Activated CD8-positive, alpha-beta memory T cell treated with anti-CD3 and anti-CD28 coated beads for 48 hours (primary cell): ENCODE results near the gene SPPL3.

Experiments used
- DNase-seq, 3 experiments: peaks; one replicate each; pipeline ENCODE4 v3.0.0-alpha.2; 2020; ENCODE audit warnings: low read depth in 2 of 3, low spot score in 2 of 3

Gene SPPL3

DNA sequence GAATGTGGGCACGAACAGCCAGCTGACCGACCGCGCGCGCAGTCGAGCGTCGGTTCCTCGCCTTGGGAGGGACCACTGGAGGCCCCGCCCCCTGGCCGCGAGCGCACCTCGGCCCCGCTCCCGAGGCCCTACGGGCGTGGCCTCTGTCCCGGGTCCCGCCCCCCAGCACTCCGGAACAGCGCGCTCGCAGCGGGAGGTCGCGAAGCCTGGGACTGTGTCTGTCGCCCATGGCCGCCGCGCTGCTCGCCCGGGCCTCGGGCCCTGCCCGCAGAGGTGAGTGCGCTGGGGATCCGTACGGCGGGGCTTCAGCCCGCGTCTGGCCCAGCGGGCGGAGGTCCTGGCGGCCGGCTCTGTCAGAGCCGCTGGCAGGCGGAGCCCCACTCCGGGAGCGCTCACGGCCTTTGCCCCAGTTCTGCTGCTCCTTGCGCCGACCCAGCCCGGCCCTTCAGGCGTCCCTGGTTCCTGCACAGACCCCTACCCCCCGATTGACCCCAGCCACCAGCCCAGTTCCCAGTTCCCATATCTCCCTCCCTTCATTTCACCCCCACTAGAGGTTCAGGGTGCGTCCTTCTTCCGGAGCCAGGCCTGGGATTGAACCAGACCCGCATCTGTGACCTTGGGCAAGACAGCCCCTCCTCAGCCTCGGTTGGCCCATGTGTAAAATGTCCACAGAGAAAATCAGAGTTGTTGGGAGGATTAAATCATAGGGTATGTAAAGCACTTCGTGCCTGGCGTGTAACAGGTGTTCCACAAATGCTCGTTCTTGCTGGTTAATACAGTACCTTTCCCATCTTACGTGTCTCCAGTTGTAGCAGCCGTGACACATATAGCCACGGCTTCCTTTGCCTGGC lies 178.3 kb downstream of the SPPL3 start, which contains the start of gene ACADS:
Gene ACADS, plus strand, starts transcription at position 168 of the 851 bp plus-strand sequence. Its CDS starts 60 bp downstream, at position 228.
- peak; percentile 72 to 78 (median 73) for DNase-seq

DNA sequence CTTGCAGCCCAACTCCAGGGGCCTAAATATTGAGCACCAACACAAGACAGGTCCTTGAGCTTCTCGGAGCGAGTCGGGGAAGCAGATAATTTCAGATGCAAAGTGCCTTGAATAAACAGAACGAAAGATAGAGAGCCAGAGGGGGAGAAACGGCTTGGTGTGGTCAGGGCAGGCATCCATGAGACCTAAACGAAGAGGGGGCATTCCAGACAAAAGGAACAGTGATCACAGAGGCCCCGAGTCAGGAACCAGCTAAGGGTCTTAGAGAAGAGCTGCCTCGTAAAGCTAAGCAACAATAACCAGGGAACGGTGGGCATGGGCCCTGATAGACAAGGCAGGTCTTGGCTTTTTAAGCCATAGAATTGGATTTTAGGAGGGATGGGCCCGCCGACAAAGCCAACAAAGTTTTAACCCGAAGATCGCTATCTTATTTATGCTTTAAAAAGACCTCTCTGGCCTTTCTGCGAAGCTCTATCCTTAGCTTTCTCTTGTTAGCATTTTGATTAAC lies 179.0 kb downstream of the SPPL3 start:
- no peak for DNase-seq

DNA sequence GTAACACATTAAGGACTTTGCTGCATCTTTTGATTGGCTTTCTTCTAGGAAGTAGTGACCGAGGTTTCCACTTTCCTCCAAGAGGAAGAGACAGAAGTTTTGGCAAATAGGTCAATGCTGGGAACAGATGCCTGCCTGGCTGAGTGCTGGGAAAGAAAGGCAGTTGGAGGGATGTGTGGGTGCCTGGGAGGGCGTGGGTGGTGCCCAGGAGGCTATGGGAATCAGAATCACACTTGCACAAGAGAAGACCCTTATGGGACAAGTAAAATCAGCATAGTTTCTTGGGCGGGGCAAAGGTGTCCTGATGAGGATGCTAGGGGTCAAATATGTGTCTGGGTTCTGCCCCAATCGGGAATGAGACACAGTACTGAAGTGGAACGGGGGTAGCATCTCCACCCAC lies 179.4 kb downstream of the SPPL3 start:
- no peak for DNase-seq

DNA sequence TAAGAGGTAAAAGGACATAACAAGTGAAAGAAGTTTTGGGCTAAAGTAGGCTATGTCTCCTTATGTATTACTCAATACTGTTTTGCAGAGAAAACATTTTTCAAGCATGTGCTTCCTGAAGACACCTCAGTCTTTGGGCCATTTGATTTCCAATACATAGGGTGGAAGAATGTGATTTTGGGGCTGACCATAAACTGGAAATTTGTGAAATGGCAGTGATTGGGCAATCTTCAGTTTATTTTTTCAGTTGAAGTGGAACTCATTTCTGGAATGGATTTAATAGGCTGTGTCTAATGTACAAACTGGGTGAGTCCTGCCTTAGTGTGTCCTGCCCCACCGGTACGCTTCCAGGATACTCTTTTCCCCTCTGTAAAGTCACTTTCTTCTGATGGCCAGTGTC lies 181.4 kb downstream of the SPPL3 start:
- no peak for DNase-seq

DNA sequence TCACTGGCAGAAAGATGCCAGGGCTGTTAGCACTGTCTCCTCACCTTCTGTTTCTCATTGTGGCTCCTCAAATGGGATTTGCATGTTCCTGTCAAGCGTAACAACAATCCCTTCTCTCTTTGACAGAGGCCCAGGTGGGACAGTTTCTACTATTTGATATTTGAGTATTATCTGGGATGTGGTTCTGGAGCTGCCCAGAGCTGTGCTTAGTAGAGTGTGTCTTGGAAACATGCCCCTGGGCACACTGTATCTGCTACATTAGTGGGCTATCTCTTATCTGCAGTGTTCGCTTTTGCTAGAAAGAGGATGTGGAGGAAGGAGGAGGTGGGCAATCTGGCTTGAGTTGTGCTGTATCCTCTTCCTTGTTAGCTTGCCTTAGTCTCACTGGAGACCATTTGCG lies 182.3 kb downstream of the SPPL3 start:
- no peak for DNase-seq

DNA sequence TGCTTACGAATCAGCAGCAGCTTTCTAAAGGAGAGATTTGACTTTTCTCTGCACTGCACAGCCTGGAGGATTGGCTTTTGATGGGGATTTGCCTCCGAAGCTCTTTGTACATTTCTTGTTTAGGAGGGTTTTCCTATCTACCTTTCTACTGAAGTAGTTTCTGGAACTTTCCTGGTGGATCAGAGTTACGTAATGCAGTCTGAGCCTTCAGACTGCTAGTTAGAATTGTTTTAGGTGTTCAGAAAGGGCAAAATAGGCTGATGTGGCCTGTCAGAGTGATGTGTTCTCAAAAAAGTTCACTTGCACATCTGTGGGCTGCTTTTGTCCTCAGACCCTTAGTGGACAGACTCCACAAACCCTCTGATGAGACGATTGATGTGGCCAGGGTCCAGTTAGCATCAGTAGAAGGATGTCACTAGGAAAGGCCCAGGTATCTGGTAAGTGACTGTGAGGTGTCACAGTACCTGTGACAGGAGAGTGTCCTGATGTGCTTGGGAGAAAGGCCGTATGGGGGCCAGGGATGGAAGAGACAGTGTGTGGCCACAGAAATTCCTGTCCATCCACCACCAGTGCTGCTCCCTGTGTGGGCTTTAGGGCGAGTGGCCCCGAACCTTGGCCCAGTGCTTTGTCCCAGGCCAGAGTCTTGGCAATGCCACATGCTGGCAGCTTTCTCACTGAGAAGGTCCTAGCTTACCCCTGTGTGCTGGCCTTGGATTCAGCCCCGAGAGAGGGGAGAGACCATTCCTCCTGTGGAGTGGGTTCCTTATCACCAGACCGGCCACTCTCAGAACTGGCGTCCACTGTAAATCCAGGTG lies 183.0 kb downstream of the SPPL3 start:
- DNase-seq: no peak

DNA sequence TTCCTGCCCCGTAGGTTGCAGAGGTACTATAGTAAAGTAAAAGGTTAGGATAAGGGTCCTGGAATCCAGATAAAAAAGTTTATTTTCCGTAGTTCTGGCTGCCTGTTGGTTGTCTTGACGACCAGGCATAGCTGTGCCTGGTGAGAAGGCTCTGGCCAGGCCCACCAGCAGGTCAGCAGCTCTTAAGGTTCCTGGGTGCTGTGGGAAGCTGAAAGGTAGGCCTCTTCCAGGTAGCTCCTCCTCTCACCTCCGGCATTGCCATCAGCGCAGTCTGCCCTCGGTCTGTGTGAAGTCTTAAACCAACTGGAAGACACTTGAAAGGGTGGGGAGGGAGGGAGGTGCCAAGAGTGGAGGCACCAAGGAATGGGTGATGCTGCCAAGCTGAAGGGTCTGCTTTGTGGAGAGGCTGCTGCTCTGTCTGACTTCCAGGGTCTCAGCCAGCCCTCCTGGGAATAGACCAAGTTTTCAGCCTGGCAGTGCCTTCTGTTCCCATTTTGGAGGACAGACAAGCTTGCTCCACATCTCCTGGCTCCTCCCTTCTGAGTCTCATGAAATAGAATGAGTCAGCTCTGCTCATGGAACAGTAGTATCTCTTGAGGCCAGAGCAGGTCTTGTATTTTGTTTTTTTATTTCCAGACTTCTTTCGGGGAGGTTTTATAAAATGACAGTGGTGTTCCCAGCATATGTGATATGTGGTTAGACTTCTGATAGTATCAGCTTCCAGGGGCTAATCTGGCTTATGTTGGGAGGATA lies 183.7 kb downstream of the SPPL3 start:
- DNase-seq: no peak

DNA sequence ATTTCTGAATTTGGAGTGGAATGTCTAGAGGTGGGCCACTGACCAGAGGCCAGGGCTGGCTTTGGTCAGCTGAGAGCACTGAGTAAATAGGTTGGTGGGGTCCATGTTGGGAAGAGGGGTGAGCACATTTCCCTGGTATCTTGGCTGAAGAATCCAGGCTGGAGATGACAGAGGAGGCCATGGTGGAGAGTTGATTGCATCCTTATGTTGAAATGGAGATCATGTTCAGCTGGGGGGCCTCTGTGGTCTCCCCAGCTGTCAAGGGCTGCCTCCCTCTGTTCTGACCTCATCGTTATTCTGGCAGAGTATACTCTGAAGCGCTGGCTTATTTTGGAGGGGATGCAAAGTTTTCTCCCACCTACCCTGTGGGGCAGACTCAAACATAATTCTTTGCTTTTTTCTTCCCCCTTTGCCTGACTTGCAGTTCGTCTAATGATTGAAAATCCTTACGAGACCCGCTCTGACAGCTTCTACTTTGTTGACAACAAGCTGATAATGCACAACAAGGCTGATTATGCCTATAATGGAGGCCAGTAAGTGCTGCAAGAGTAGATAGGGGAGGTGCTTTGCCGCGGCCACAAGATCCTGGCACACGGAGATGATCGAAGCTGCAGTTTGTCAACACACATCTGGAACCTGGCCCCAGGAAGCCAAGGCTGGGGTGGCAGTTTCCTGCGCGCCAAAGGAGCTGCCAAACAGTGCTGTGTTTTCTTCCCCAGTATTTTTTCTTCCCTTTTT lies 184.5 kb downstream of the SPPL3 start:
- DNase-seq: no peak

DNA sequence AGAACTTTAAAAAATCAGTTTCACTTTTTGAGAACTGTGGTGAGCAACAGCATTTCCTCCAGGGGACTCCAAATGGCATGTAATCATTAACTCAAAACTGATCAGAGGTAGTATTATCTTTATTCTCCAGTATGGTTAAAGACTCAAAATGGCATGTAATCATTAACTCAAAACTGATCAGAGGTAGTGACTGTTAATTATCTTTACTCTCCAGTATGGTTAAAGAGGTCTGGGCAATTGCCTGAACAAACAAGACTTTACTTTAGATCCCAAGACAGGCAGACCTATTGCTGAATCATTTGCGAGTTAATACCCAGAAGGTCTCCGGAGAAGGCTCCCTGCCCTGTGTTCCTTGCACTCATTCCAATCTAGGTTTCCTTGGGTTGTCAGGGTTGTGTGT lies 185.1 kb downstream of the SPPL3 start:
- DNase-seq: no peak

DNA sequence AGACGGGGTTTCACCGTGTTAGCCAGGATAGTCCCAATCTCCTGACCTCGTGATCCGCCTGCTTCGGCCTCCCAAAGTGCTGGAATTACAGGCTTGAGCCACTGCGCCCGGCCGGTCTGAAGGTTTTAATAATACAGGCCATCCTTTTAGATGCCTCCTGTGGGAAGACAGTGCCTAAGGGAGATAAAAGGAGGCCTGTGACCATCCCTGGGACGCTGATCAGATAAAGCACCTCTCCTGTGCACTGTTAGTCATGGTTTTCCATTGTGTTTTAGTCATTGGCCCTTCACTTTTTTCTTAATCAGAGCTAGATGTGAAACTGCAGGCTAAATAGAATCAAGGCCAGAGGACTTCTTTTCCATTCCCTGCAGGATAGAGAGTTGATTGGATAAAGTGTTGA lies 186.1 kb downstream of the SPPL3 start:
- DNase-seq: no peak

DNA sequence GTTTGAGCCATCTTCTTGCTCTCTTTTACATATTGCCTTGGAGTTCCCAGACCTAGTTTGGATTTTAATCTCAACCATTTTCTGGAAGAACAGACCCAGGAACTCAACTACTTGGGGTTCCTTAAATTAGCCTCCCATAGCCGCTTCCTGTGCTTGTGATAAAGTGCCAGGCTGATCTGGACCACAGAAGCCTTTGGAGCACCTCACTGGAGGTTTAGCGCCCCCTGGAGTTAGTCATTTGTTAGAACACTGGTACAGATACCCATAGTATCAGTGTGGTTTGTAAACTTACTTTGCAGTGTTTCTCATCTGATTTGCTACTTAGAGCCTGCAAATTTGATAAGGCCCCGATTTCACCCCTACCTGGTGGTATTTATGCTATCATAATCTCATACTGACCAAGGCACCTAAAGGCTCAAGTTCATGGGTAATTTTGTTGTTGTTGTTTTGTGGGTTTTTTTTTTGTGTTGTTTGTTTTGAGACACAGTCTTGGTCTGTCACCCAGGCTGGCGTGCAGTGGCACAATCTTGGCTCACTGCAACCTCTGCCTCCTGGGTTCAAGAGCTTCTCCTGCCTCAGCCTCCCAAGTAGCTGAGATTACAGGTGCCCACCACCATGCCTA lies 190.2 kb downstream of the SPPL3 start:
- DNase-seq: peak in 1 of 3 experiments; percentile 63

DNA sequence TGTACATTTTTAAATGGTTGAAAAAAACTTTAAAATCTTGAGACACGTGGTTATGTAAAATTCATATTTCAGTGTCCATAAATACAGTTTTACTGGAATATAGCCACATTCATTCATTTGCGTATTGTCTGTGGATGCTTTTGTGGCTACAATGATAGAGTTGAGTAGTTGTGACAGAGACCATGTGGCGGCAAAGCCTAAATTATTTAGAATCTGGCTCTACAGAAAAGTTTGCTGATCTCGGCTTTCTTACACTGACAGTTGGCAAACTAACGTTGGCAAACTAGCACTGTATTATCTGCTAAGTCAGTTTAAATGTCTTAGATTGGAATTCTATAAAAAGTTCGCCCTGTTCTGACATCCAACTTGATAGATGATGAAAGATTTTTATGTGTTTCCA lies 191.5 kb downstream of the SPPL3 start:
- DNase-seq: no peak
